ENCODE results near the gene GDPD1. TPM values are rescaled to one million over a fixed set of nuclear protein-coding genes. Genes with fewer than 3 reads are reported as not detected.
"Not testable (repeated sequence)": the region's sequence is repeated elsewhere in the genome, so short reads cannot be mapped to it uniquely, and the experiment has no call there.

Gene GDPD1
- 1 to 10 TPM; 2.0 to 4.3 TPM for total RNA-seq
- long read RNA-seq: 0 reads

DNA sequence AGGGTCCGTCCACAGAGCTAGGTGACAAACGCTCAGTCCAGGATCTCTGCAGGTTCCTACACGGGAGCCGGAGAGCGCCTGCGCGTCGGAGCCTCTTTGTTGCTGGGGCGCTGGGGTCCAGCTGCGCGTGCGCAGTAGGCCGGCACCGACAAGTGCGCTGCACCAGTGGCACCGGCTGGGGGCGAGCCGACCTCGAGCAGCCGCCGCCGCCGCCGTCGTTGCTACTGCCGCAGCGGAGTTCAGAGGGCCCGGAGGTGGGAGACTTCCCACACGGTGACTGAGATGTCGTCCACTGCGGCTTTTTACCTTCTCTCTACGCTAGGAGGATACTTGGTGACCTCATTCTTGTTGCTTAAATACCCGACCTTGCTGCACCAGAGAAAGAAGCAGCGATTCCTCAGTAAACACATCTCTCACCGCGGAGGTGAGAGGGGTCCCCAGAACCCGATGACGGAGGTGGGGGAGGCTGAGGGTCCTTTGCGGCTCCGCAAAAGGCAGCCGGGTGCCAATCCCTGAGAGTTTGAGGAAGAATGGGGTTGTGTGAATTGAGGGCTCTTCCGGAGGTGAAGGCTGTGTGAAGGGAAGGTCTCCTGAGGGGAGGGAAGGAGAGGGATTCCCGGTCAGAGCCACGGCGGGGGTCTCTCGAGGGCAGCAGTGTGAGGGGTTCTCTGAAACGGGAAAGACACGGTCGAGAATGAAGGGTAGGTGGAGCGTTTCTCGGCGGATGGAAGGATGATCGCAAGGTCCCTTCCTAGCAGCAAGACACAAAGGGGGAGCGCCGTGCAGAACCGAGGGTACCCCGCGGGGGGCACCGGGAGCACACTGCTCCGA is at the start of gene GDPD1:
GDPD1 (plus strand) TSS at position 184 of the 831 bp plus-strand sequence; CDS start at position 283, 99 bp downstream.
- peak; percentile 98 for DNase-seq
- intact Hi-C loops (cut with DNase I): no loop called here
- ATAC-seq: peak; percentile 98 to 99

DNA sequence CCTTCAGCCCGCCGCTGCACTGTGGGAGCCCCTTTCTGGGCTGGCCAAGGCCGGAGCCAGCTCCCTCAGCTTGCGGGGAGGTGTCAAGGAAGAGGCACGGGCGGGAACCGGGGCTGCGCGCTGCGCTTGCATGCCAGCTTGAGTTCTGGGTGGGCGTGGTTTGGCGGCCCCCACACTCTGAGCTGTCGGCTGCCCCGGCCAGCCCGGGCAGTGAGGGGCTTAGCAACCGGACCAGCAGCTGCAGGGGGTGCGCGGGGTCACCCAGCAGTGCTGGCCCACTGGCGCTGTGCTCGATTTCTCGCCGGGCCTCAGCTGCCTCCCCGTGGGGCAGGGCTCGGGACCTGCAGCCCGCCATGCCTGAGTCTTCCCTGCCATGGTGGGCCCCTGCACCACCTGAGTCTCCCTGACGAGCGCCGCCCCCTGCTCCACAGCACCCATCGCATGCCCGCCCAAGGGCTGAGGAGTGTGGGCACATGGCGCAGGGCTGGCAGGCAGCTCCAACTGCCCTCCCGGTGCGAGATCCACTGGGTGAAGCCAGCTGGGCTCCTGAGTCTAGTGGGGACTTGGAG is 47.8 kb upstream of the GDPD1 start:
- no peak for DNase-seq
- intact Hi-C loops (cut with DNase I): no loop called here
- no peak for ATAC-seq

DNA sequence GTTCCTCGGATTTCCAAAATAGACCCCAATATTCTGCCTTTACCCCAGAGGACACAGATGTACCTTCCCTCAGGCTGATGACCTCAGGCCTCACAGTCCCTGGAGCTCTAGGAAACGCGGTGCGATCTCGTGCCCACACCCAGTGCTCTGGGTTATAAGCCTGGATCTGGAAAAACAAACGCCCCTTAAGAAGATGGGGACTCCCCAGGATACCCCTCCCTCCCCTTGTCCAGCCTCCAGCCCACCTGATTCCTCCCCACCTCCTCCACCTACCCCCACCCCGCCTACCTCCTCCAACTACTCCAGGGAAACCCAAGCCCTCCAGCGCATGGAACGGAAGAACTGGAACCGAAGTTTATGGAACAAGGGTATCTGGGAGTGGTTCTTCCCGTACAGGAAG is 45.6 kb upstream of the GDPD1 start:
- DNase-seq (no peak), ATAC-seq (no peak)
- intact Hi-C loops (cut with DNase I): no loop called here

DNA sequence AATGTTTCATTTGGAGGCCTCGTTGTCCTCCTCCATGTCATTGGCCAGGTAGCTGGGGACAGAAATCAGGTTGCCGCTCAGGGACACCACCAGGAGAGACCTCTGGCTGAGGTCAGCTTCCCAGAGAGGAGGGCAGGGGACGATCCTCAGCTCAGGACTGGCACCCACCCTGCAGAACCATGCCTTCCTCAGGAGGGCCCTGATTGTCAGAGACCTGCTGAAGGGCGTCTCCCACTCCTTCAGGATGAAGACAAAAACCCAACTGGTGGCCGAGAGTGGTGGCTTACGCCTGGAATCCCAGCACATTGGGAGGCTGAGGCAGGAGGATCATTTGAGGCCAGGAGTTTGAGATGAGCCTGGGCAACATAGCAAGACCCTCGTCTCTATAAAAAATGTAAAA is 45.2 kb upstream of the GDPD1 start:
- ATAC-seq (no peak), DNase-seq (no peak)
- intact Hi-C loops (cut with DNase I): no loop called here

DNA sequence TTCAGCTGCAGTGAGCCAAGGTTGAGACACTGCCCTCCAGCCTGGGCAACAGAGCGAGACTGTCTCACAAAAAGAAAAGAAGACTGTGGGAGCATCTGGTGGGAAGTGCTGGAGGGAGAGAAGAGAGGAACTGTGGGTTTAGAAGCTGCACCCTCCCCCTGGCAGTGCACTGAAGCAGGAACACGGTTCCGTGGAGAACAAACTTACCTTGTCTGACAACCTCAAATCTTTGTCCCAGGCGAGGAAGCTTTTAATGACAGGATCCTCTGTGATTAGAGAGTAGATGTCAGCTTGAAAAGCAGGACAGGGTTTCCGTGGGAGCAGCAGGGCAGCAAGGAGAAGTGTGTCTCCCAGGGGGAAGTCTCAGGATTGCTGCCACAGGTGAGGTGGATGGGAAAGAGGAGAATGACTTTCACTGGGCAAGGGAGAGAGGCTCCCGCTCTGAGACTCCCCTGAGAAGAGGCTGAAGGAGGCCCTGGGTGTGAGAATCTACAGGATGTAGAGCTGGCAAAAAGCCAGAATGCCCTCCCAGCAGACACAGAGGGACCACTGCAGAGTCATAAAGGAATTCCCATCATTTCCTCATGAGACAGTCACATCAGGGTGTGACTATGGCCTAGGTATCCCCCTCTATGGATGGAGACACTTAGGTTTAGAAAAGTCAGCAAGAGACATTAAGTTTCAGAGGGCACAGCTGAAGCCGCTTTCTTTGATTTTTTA is 41.9 kb upstream of the GDPD1 start:
- ATAC-seq: no peak
- DNase-seq: no peak
- intact Hi-C loops (cut with DNase I): no loop called here

DNA sequence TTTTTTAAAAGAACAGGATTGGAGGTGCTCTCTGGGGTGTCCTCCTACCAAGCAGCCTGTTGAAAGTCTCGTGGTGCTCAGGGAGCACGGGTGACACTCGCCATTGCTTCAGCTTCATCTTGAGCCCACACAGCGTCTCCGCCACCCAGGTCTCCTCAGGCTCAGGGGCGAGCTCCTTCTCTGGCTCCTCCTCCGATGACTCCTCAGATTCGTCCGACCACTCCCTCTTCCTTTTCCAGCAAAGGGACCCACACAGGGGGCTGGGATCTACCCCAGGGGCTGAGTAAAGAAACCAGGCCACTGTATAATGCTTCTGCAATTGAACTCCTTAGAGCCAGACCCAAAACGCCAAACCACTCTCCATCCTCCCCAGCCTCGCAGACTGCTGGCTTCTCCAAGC is 40.7 kb upstream of the GDPD1 start:
- DNase-seq; ATAC-seq; intact Hi-C loops (cut with DNase I): not testable (repeated sequence)

DNA sequence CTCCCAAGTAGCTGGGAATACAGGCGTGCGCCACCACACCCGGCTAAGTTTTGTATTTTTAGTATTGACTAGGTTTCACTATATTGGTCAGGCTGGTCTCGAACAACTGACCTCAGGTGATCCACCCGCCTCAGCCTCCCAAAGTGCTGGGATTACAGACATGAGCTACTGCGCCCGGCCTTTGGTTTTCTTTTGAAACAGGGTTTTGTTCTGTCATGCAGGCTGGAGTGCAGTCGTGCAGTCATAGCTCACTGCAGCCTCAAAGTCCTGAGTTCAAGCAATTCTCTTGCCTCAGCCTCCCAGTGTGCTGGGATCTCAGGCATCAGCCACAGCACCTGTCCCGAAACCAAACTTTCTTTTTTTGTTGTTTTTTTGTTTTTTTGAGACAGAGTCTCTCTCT is 39.7 kb upstream of the GDPD1 start:
- DNase-seq (no peak), ATAC-seq (no peak)
- intact Hi-C loops (cut with DNase I): no loop called here

DNA sequence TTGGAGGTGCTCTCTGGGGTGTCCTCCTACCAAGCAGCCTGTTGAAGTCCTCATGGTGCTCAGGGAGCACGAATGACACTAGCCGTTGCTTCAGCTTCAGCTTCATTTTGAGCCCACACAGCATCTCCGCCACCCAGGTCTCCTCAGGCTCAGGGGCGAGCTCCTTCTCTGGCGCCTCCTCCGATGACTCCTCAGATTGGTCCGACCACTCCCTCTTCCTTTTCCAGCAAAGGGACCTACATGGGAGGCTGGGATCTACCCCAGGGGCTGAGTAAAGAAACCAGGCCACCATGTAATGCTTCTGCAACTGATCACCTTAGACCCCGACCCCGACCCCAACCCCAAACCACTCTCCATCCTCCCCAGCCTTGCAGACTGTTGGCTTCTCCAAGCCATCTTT is 38.8 kb upstream of the GDPD1 start:
- DNase-seq (no peak), ATAC-seq (no peak)
- intact Hi-C loops (cut with DNase I): no loop called here

DNA sequence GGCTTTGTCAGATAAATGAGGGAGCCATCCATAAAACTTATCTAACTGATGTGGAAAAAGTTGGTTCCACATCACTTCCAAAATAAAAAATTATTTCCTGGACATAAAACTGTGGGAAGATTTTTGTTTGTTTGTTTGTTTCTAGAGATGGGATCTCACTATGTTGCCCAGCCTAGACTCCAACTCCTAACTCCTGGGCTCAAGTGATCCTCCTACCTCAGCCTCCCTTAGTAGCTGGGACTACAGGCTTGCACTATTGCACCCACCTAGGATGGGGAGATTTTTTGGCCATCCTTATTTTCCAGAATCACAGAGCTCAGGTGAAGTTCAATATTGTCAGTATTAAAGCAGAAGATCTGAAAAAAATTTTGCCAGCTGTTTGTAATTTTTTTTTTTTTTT is 34.3 kb upstream of the GDPD1 start:
- intact Hi-C loops (cut with DNase I): no loop called here
- DNase-seq (no peak), ATAC-seq (no peak)

DNA sequence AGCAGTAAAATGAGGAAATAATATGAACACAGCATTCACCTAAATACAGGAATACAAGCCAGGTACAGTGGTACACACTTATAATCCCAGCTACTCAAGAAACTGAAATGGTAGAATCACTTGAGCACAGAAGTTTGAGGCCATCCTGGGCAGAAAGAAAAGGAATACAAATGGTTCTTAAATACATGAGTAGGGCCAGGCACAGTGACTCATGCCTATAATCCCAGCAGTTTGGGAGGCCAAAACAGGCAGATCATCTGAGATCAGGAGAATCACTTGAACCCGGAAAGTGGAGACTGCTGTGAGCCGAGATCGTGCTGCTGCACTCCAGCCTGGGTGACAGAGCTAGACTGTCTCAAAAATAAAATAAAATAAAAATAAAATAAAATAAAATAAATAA is 33.5 kb upstream of the GDPD1 start:
- ATAC-seq: no peak

DNA sequence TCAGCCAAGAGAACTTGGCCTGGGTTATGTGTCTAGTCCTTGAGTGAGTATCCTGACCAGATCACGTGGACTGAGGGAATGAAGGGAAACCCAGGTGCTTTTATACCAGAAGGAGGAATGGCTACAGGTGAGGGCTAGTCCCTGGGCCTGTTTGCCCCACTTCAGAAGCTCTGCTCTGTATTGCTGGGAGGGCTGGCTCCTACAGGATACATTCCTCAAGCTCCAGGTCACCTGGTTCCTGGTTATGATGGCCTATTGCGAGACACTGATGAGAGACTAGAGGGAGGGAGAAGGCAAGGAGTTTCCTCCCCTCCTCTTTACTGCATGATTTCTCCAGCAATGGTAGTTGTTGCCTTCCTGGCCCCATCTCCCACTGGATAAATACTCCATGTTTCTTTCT is 29.5 kb upstream of the GDPD1 start:
- intact Hi-C loops (cut with DNase I): no loop called here
- DNase-seq (no peak), ATAC-seq (no peak)

More for the DNA sequence above, 33.5 kb upstream of the GDPD1 start:
- no peak for DNase-seq
- intact Hi-C loops (cut with DNase I): no loop called here

DNA sequence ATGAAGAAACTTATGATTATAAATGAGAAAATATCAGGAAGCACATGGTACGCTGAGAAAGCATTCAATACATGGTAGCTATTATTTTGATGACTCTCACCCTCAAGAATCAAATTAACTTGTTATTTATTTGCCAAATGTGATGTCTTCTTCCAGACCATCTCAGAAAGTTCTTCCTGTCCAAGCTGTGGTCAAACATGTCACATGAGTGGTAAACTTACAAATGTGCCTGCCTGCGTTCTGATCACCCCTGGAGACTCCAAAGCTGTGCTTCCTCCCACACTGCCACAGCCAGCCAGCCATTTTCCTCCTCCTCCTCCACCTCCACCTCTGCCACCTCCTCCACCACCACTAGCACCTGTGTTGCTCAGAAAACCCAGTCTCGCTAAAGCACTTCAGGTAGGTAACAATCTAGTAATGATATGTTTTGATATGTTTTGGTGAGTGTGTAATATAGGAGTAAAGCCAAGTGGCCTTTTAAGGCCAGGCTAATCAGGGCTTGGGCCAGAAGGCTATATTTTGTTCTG is 26.9 kb upstream of the GDPD1 start:
- DNase-seq (no peak), ATAC-seq (no peak)
- intact Hi-C loops (cut with DNase I): no loop called here

DNA sequence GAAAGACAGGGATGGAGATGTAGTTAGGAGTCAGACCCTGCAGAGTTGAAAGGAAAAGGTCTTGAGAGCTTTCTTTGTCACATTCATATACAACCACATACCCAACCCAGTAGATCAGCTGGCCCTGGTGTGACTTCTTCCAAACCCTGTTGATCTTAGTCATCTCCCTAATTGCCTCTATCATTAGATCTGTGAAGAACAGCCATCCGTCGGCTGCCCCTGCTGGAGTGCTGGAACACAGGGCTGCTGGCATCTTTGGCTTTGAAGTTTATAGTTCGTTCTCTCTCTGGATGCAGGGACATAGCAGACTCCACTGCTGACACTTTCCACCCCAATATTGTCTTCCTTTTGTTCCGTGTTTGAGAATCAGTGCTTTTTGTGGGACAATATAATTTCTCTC is 20.9 kb upstream of the GDPD1 start:
- DNase-seq: no peak
- intact Hi-C loops (cut with DNase I): no loop called here
- no peak for ATAC-seq

DNA sequence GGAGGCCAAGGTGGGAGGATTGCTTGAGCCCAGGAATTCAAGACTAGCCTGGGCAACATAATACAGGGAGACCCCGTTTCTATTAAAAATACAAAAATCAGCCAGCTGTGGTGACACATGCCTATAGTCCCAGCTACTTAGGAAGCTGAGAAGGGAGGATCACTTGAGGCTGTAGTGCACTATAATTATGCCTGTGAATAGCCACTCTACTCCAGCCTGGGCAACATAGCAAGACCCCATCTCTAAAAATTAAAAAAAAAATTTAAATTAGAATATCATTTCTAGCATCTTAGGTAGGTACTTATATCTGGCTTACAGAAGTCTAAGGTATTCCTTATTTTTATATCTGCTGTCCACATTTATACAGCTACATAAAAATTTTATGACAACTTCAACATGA is 18.0 kb upstream of the GDPD1 start:
- intact Hi-C loops (cut with DNase I): no loop called here
- ATAC-seq (no peak), DNase-seq (no peak)

DNA sequence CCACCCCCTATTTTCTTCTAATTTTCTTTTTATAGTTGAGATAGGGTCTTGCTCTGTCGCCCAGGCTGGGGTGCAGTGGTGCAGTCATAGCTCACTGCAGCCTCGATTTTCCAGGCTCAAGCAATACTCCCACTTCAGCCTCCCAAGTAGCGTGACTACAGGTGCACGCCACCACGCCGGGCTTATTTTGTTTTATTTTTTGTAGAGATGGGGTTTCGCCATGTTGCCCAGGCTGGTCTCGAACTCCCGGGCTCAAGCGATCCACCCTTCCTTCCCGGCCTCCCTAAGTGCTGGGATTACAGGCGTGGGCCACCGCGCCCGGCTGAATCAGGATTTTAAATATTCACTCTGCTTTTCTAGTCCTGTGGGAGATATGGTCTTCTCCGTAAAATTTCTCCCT is 941 bp upstream of the GDPD1 start:
- DNase-seq (no peak), ATAC-seq (no peak)
- intact Hi-C loops (cut with DNase I): no loop called here

DNA sequence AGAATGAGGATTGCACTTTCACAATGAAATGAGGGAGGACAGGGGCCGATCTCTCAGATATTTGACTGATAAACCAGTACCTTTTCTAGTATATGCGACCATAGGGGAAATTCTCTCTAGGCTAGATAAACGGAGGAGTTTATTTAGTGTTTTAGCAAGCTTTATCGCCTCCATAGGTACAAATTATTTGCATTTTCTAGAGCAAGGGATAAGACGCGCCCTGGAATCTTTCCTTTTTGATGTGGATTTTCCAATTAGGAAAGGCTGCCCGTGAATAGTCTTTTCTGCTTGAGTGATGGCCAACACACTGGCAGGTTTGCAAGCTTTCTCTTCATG is 351 bp upstream of the GDPD1 start:
- no peak for ATAC-seq
- DNase-seq: no peak
- intact Hi-C loops (cut with DNase I): no loop called here

DNA sequence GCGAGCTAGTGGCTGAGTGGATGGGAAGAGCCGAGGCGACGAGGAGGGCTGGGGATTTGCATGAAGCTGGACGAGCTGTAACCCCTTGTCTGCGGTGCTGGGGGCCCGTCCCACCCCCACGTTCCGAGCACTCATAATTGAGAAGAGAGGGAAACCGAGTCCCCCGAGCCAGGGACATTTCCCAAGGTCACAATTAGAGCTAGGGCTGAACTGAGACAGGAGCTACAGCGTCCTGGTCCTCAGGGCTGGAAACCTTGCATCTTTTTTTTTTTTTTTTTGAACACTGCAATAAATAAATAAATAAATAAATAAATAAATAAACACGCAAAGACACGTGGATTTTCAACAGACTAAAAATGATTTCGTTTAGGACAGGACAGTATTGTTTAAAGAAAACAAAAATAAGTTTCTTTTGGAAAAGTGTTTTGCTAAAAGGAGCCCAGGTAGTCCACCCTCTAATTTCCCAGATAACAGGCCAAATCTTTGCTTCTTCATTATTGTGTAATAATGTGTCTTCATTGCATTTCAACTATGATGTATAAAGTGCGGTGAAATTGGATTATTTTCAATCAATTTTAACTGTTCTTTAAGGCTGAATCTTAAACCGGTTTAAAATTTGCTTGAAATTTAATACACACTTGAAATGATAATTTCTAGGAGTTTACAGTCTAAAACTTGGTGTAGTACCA is 992 bp downstream of the GDPD1 start:
- ATAC-seq: no peak
- no peak for DNase-seq
- intact Hi-C loops (cut with DNase I): no loop called here

DNA sequence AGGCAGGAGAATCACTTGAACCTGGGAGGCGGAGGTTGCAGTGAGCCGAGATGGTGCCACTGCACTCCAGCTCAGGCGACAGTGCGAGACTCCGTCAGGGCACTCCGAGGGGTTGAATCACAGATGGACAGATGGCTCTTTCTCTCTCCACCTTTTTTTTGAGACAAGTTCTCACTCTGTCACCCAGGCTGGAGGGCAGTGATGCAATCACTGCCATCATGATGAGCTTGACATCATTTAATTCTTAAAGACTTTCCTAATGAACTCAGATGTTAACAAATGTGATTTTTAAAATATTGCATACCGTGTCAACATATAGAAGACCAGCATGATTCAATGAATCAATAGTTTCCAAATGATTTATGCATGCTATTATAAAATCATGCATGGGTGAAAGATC is 3.5 kb downstream of the GDPD1 start:
- no peak for ATAC-seq
- DNase-seq: no peak
- intact Hi-C loops (cut with DNase I): no loop called here

DNA sequence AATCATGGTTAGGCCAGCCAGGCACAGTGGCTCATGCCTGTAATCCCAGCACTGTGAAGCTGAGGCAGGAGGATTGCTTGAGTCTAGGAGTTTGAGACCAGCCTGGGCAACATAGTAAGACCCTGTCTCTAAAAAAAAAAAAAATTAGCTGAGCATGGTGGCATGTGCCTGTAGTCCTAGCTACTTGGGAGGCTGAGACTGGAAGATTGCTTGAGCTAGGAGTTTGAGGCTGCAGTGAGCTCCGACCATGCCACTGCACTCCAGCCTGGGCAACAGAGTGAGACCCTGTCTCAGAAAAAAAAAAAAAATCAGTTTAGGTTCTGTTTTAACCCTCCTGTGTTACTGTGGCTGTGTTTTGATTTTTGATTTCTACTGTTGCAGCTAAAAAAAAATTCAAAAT is 8.3 kb downstream of the GDPD1 start:
- ATAC-seq; intact Hi-C loops (cut with DNase I); DNase-seq: not testable (repeated sequence)

DNA sequence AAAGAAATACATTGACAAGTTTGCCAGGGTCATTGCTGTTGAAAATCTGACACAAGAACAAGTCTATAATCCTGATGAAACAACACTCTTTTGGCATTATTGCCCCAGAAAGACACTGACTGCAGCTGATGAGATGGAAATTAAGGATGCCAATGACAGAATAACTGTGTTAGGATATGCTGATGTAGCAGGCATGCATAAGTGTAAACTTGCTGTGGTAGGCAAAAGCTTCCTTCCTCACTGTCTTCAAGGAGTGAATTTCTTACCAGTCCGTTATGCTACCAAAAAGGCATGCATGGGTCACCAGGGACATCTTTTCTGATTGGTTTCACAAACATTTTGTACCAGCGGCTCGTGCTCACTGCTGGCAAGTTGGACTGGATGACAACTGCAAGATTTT is 10.5 kb downstream of the GDPD1 start:
- no peak for DNase-seq
- intact Hi-C loops (cut with DNase I): no loop called here
- ATAC-seq: no peak
